HG03354 (cell line): ENCODE data around the gene FGFR3.
"Not testable (repeated sequence)": the region's sequence is repeated elsewhere in the genome, so short reads cannot be mapped to it uniquely, and the experiment has no call there.

Source experiments
- ATAC-seq: cut with Tn5 transposase; IDR thresholded peaks from one replicate; pipeline ENCODE4 v1.9.1; 2021; ENCODE audit warnings: mild to moderate bottlenecking; ENCODE audit not compliant: unreplicated experiment, poor library complexity, severe bottlenecking

Gene FGFR3

GRCh38 chr4:1830642-1831228, 37.6 kb downstream of the FGFR3 start:
- no peak for ATAC-seq

DNA sequence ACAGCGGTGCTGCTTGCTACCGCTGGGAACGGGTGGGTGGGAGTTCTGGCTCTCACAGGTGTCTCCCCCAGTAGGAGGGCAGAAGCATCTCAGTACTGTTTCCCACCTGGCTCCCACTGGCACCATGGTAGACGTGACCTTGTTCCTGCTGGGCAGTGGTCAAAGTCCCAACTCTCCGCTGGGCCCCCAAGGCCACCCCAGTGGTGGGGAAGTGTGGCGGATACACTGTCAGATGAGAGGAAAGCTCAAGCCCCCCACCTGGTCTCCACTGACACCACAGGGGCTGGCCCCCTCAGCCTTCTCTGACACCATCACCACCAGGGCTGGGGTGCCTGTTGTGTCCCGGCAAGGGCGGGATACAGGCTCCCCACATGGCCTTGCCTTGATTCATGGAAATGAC, 38.2 kb downstream of the FGFR3 start:
- ATAC-seq: no peak

DNA sequence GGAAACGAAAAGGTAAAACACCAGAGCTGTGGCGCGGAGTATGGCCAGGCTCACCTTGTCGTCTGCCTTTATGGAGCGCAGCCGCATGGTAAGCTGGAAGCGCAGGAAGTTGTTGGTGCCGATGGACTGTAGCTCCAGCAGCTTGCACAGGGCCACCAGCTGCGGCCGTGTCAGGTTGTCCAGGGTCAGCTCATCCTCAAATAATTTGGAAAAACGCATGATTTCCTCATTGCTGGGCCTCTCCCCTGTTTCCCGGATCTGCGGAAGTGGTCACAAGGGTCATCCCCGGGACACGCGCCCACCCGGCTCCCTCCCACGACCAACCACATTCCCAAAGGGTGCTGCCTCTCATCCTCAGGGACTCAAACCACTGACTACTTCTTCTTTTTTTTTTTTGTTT, 39.6 kb downstream of the FGFR3 start:
- ATAC-seq: no peak

DNA sequence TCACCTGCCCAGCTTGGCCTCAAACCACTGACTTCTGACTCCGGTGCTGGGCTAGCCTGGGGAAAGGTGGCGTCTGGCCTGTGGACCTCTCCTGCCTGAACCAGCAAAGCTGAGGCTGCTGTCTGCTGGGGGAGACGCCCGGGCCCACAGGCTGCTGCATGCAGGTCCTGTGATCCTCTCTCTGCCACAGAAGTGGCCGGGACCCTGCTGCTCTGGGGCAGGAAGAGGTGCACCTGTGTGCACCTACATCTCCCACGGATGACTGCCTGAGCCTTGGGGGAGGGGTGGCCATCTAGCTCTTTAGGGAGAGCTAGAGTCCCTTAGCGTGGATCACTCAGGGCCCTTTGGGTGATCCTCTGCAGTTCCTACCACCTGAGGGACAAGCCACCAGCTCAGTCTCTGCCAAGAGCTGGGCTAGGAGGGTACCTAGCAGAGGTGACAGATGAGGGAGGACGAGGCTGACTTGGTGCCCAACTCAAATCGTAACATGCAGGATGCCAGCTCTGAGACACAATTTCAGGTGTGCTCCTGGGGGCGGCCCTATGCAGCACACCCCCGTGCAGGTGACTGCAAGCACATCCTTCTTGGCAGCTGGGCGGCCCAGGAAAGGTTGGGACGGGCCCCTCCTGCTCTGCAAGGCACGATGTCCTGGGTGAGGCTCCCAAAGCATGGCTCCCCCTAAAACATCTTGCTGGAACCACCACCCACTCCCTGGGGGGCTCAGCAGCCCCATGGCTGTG, 40.4 kb downstream of the FGFR3 start:
- ATAC-seq: peak; percentile 16

DNA sequence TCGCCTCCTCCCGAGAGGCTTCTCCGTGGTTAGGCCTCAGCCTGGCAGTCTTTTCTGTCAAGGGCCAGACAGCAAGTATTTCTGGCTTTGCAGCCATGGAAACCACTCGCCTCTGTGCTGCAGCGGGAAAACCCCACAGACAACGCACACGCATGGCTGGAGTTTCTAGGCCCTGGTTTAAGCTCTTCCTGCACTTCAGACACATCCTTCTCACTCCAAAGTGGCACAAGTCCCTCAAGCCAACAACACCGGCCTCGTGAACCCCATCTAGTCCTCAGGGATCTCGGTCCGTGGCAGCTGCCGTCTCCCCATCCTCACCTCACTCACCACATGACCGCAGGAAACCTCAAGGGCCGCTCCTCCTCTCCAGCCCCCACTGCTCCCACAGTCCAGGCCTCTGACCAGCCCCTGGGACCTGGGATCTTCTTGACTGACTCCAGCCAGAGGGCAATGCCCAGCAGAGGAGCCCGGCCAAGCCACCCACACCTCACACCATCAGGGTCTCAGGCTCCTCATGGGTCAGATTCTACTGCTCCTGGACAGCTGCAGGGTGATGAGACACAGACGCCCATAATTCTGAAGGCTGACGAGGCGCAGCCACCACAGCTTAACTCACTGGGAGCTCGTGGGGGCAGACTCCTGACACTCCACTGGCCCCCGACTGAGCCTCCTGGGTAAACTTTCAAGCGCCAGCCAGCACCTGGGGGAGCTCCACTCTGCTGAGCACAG, 41.1 kb downstream of the FGFR3 start:
- ATAC-seq: peak; percentile 71

DNA sequence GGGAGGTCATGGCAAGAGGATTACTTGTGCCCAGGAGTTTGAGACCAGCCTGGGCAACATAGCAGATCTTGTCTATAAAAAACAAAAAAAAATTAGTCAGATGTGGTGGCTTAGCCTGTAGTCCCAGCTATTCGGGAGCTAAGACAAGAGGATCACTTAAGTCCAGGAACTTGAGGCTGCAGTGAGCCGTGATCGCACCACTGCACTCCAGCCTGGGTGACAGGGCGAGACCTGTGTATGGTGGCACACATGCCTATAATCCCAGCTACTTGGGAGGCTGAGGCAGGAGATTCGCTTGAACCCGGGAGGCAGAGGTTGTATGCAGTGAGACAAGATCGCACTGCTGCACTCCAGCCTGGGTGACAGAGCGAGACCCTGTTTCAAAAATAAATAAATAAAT, 42.7 kb downstream of the FGFR3 start:
- not testable (repeated sequence) for ATAC-seq

GRCh38 chr4:1836650-1837049, 43.6 kb downstream of the FGFR3 start:
- no peak for ATAC-seq

DNA sequence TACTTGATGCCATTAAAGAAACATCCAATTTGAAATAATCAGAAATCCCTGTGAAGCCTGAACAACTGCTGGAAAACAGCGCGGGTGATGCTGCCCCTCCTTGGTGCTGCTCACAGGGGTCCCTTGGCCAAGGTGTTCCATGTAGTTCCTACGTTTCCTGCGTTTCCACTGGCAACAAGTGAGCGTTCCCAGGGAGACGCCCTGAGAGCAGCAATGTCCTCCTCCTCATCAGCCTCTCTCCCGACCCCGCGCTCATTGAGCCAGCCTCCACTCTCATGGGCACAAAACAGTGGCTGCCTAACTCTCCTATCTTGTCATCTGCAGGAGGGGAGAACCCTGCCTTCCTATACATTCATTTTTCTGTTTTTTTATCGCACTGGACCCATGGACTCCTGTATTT, 44.0 kb downstream of the FGFR3 start:
- ATAC-seq: no peak

GRCh38 chr4:1839282-1839681, 46.2 kb downstream of the FGFR3 start:
- ATAC-seq: no peak

DNA sequence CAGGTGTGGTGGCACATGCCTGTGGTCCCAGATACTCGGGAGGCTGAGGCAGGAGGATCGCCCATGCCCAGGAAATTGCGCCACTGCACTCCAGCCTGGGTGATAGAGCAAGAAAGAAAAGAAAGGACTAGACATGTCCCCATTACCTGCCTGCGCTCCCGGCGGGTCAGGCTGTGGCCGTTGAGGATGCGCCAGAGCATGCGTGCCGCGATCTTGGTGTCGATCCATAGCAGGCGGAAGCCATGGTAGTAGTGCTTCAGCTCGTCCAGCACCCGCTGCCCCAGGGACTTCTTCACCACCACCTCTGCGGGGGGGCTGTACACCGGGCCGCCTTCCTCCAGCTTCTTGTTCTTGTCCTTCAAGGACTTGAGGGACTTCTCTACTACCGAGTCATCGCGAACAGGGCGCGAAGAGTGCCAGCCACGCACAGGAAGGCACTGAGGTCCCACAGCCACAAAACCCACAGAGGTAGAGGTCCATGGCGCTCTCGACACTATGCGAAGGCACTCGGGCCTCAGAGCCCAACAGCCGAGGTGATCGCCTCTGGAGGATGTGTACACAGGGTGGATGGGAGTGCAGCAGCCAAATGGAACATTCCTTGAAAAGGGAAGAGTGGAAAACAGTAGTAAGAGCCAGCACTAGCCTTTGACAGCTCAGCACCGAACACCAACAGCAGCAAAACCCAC, 48.3 kb downstream of the FGFR3 start:
- no peak for ATAC-seq

- ATAC-seq: no peak
These were observed 48.8 kb downstream of the FGFR3 start for GRCh38 chr4:1841887-1842210.

- ATAC-seq: no peak
These were observed 49.3 kb downstream of the FGFR3 start for GRCh38 chr4:1842339-1842895.

- no peak for ATAC-seq
These were observed 49.9 kb downstream of the FGFR3 start for GRCh38 chr4:1842993-1843448.

- no peak for ATAC-seq
These were observed 50.8 kb downstream of the FGFR3 start for GRCh38 chr4:1843852-1844251.

DNA sequence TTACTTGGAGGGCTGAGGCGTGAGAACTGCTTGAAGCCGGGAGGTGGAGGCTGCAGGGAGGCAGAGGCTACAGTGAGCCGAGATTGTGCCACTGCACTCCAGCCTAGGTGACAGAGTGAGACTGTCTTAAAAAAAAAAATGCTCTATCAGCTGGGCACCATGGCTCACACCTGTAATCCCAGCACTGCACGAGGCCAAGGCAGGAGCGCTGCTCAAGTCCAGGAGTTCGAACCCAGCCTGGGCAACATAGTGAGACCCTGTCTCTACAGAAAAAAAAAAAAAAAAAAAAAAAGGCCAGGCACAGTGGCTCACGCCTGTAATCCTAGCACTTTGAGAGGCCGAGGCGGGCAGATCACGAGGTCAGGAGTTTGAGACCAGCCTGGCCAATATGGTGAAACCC, 51.5 kb downstream of the FGFR3 start:
- ATAC-seq: not testable (repeated sequence)

DNA sequence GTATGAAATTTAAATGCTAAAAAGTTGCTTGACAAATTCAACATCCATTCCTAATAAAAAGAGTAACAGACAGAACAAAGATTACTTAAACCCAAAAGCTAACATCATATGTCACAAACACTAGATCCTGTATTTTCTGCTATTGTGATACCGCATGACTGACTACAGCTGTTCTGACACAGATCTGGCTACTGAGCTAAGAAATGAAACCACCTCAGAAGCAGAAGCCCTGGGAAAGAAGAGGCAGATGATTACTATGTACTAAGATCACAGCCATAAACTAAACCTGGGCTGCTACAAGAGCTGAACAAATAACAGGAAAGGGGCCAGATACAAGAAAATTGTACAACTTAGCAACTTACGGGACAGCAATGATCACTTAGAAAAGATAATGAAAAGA, 53.5 kb downstream of the FGFR3 start:
- no peak for ATAC-seq

GRCh38 chr4:1850276-1850675, 57.2 kb downstream of the FGFR3 start:
- no peak for ATAC-seq

- ATAC-seq: no peak
These were observed 58.1 kb downstream of the FGFR3 start for GRCh38 chr4:1851160-1851559.

DNA sequence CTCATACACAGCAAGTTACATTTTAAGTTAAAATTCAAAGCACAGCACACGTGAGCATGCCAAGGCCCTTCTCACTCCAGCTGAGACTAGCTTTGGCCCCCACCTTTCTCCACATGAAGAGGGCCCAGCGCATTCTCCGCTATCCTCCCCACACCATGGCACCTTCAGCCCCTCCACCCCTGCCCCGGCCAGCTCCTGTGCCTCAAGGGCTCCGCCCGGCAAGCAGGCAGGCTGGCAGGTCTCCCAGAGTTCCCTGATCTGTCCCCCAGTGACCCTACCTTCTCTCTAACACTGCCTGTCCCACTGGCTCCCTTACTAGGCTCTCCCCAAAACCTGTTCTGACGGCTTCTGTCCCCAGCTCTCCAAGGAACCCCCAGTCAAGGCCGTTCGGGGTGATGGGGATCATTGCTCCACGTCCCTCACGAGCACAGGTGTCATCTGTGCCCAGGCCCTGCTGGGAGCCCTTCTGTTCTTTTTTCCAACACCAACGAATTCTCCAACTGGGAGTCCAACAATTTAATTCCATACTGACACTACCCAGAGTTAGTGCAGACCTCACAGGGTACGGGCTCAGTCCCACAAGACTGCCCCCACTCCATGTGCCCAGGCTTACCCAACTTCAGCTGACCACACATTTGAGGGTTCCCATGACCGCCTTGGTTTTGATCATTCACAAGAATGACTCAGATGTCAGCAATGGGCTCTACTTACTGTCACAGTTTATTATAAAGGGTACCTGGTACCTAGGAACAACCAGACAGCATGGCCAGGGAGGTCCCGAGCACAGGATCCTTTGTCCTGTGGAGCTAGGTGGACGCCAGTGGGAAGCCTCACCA, 58.7 kb downstream of the FGFR3 start:
- no peak for ATAC-seq
